Pons (tissue), 1 donor: ENCODE data around the gene MPP7.

Experiments
- DNase-seq: peaks from one replicate; pipeline ENCODE4 v3.0.0-alpha.2; 2016; ENCODE audit warnings: low spot score

The MPP7 gene

GRCh38 chr10:28305553-28305952 is 2.7 kb upstream of the MPP7 start:
- no peak for DNase-seq

DNA sequence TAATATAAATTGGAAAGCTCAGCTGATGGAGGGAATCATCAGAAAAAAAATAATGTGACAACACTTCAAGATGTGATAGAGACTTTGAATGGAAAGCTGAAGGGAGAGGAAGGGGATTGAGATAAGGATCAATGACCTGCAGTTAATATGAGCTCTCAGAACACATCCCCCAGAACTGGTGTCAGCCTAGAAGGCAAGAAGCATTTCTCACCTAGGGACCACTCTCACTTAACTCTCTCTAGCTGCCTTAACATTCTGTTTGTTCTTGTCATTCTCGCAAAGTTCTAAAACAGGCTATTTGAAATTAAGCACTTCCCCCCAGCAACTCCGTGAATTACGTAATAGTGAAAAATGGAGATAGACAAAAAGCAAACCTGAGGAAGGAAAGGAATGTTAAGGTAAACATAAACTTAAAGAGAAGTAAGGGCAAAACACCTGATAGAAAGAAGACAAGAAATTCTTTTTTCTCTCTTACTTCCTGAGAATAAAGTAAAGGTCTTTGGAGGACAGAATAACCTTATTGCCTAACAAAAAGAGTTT is 1.2 kb upstream of the MPP7 start:
- no peak for DNase-seq

DNA sequence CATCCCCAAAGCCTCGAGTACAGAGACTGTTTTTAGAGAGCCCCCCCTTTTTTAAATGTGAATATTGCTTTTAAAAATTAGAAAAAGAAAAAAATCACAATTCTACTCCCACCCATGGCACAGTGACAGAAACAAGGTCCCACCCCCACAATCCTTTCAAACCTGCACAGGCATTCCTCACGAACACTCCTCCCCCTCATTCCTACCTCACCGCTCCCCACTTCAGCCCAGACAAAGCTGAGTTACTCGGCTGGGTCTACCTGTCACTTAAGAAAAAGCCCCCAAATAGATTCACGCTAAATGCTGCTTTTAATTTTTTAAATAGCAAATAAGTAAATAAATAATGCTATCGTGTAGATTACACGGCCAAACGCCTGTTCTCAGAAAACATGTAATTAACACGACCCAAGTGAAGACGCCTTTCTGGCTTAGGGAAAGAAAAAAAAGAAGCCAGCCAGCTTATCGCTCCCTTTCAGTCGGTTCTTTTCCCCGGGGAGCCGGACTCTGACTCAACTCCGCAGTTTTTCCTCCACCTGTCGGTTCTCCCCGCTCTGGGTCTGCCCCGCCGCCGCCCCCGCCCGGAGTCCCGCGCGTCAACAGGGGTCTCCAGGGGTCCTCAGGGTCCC is 739 bp downstream of the MPP7 start:
- DNase-seq: no peak

DNA sequence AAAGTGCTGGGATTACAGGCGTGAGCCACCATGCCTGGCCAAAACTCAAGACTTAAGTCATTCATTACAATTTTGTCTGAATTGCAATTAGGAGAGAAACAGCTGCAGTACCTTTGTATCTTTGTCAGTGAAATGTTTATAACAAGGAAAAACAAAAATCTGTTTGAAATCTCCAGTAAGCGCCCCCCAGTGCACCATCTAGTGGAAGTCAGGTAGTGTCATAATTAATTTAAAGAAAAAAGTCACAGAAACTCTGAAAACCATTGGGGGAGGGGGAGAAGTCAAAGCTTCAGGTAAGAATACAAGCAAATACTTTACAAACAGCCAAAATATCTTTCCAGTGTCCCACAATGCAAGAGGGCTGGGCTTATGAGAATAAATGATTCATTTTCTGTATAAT is 2.8 kb downstream of the MPP7 start:
- DNase-seq: no peak

DNA sequence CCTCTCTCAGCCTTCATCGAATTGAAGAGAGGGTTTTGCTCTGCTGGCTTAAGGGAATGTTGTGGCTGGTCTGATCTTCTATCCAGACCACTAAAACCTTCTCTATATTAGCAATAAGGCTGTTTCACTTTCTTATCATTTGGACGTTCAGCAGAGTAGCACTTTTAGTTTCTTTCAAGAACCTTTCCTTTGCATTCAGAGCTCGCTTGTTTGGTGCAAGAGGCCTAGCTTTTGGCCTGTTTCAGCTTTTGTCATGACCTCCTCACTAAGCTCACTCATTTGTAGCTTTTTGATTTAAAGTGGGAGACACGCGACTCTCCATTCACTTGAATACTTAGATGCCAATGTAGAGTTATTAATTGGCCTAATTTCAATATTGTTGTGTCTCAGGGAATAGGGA is 3.9 kb downstream of the MPP7 start:
- no peak for DNase-seq

- no peak for DNase-seq
These were observed 6.8 kb downstream of the MPP7 start for GRCh38 chr10:28296023-28296422.

DNA sequence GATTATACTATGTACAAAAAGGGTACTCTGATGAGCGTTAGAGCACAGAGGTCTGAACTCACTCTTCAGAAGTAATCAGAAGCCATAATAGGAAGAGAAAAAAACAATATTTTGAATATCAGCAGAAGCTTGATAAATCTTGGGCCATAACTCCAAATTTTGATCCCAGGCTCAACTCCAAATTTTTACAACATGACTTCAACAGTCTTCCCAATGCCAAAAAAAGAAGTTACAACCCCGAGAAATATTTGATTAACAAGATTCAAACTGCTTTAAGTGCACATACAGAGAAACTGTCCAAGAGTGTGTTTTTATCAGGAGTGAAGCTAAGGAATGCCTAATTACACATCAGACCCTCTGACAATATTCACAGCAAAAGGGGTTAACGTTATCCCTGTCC is 7.5 kb downstream of the MPP7 start:
- DNase-seq: no peak

DNA sequence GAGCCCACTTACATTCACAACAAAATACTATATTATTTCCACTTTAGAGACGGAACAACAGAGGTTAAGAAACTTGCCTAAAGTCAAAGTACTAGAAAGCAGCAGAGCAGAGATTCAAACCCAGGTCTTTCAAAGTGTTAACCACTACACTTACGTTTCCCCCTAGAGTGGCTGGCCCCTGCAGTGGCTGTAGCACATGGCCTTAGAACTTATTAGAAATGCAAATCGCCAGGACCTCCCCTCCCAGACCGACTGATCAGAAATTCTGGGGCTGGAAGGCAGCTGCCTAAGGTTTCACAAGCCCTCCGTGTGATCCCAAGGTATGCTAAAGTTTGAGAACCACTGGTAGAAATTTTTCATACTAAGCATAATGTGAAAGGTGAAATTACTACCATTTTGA is 8.1 kb downstream of the MPP7 start:
- no peak for DNase-seq

DNA sequence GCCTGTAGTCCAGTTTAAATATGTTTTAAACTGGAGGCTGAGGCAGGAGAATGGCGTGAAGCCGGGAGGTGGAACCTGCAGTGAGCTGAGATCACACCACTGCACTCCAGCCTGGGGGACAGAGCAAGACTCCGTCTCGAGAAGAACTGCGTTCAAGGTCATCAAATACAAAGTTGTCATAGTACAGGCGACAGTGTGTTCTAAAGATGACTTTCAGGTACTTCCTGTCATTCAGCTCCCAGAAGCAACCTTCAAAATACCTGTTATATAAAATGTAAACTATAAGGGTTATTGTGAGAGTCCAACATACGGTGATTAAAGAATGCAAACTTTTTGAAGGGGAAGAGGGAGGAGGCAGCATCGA is 8.7 kb downstream of the MPP7 start:
- no peak for DNase-seq

GRCh38 chr10:28293236-28294168 is 9.4 kb downstream of the MPP7 start:
- no peak for DNase-seq

GRCh38 chr10:28291881-28292297 is 11.0 kb downstream of the MPP7 start:
- DNase-seq: no peak

DNA sequence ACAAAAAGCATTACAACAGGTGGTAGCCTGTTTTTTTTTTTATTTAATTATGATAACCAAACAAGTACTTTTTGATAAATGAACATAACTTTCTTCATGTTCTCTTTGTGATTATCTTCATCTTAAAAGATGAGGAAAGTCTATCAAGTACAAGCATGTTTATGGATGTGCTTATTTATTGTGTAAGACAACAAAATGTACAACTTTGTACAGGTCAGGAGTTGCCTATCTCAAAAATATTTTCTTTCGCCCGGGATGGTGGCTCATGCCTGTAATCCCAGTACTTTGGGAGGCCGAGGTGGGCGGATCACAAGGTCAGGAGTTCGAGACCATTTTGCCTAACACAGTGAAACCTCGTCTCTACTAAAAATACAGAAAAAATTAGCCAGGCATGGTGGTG is 17.0 kb downstream of the MPP7 start:
- no peak for DNase-seq

- DNase-seq: no peak
These were observed 18.7 kb downstream of the MPP7 start for GRCh38 chr10:28284126-28284525.

- no peak for DNase-seq
These were observed 19.6 kb downstream of the MPP7 start for GRCh38 chr10:28283251-28283650.

GRCh38 chr10:28282336-28282735 is 20.5 kb downstream of the MPP7 start:
- no peak for DNase-seq

DNA sequence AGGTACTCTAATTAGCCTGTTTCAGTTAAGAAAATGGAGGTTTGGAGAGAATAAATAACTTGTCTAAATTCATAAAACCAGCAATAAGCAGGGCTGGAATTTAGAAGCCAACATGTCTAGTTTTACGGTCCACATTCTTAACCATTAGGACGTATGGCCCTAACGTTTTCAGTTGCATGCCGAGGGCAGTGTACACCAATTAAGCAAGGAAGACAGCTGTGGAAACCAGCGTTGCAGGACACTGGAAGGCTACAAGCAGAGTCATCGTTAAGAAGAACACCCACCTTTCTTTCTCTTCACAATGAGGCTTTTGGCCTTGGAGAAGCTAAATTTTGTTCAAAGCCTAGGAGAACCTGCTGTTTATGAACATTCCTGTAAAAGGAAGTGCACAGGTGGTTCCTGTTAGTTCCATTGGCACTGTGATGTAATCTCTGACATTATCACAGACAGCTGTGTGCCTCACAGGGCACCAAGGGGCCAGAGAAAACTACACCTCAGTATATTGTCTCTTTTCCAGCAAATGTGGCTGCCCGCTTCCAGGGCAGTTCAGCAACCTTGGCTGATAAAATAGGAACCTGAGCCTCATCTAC is 21.0 kb downstream of the MPP7 start:
- DNase-seq: no peak

- no peak for DNase-seq
These were observed 22.2 kb downstream of the MPP7 start for GRCh38 chr10:28280652-28281051.

- DNase-seq: no peak
These were observed 23.0 kb downstream of the MPP7 start for GRCh38 chr10:28279878-28280277.

GRCh38 chr10:28278842-28279241 is 24.0 kb downstream of the MPP7 start:
- no peak for DNase-seq

DNA sequence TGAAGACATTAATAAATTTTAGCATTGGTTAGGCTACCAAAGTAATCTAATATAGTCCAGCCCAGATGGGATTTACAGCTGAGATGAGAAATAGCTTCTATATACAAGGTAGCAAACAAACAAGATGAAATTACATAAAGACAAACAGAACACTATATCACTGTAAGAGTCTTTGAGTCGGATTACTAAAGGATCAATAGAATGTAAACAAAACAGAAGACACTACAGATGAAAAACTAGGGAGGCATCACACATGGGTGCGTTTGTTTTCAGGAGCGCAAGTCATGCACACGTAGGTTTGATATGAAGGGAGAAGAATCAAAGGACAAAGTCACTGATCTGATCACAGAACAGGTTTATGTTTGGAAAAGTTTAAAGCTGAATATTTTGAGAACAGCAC is 26.5 kb downstream of the MPP7 start:
- DNase-seq: no peak

GRCh38 chr10:28274475-28274874 is 28.4 kb downstream of the MPP7 start:
- no peak for DNase-seq

DNA sequence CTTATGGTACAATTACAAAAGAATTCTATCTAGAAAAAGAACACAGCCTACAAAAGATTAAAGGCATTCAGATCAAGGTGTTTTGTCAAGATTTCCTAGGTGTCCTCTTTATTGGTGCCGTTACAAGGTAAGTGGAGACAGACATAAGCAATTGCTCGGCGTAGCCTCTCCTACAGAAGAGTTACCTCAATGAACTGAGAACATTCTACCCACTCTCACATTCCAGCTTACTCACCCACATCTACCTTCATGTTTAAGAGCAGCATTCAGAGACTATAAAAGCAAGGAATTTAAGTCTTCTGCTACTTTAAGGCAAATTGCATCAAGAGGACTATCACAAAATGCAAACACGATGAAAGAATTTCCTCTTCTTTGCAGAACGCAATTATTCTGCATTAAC is 29.5 kb downstream of the MPP7 start:
- no peak for DNase-seq

- no peak for DNase-seq
These were observed 32.9 kb downstream of the MPP7 start for GRCh38 chr10:28269842-28270456.
